Choroid plexus epithelial cell (primary cell): Measurements from ENCODE around the gene PARP11.

Experiments
- DNase-seq: peaks from one replicate; pipeline ENCODE4 v3.0.0-alpha.2; 2010; ENCODE audit warnings: low read depth
- H3K4me3 ChIP-seq: 2 replicates; pipeline ENCODE4 v1.5.1; 2011; ENCODE audit warnings: low read depth, mild to moderate bottlenecking, control low read depth, low read length, moderate library complexity
- TF ChIP-seq, protein P1 (sequence below): conservative IDR thresholded peaks from 2 replicates; pipeline ENCODE4 v1.5.1; 2011; ENCODE audit warnings: low read depth, mild to moderate bottlenecking, control low read depth, inconsistent platforms, low read length, moderate library complexity

The PARP11 gene

GRCh38 chr12:3810016-3810370, 63.2 kb downstream of the PARP11 start:
- TF ChIP-seq, protein P1, sequence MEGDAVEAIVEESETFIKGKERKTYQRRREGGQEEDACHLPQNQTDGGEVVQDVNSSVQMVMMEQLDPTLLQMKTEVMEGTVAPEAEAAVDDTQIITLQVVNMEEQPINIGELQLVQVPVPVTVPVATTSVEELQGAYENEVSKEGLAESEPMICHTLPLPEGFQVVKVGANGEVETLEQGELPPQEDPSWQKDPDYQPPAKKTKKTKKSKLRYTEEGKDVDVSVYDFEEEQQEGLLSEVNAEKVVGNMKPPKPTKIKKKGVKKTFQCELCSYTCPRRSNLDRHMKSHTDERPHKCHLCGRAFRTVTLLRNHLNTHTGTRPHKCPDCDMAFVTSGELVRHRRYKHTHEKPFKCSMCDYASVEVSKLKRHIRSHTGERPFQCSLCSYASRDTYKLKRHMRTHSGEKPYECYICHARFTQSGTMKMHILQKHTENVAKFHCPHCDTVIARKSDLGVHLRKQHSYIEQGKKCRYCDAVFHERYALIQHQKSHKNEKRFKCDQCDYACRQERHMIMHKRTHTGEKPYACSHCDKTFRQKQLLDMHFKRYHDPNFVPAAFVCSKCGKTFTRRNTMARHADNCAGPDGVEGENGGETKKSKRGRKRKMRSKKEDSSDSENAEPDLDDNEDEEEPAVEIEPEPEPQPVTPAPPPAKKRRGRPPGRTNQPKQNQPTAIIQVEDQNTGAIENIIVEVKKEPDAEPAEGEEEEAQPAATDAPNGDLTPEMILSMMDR = no peak
- H3K4me3 ChIP-seq = no peak overlapping the region
- no peak for DNase-seq

DNA sequence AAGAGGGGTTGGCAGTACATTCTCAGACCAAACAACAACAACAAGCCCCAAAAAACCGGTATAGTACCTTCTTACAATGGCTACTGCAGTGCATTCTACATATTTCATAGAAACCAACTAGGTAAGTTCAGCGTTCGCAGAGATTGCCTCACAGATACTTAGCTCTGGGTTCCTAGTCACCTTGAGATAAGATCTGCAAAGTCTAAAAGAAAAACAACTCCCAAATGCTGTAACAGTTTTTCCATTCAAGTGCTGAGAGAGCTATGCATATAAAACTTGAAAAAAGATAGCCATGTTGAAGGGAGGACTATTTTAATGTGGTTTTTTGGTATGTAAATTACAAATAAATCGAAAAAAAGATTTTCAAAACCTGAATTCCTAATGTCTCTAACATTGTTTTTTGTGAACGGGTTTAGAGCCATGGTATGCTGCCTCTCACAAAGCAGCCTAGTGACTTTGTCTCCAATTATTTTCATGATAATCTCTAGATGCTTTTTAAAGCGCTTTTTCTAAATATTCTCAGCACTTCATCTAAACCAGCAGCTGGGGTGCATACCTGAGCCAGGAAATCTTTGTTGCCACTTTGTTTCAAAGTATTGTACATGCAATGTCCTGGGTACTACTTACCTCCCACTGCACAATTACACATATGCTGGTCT, 63.7 kb downstream of the PARP11 start:
- no peak for DNase-seq
- TF ChIP-seq, protein P1 = no peak
- no peak overlapping the region for H3K4me3 ChIP-seq

- TF ChIP-seq, protein P1 = no peak
- H3K4me3 ChIP-seq = no peak overlapping the region
- DNase-seq = no peak
Measured at GRCh38 chr12:3805077-3805476, 68.1 kb downstream of the PARP11 start.

DNA sequence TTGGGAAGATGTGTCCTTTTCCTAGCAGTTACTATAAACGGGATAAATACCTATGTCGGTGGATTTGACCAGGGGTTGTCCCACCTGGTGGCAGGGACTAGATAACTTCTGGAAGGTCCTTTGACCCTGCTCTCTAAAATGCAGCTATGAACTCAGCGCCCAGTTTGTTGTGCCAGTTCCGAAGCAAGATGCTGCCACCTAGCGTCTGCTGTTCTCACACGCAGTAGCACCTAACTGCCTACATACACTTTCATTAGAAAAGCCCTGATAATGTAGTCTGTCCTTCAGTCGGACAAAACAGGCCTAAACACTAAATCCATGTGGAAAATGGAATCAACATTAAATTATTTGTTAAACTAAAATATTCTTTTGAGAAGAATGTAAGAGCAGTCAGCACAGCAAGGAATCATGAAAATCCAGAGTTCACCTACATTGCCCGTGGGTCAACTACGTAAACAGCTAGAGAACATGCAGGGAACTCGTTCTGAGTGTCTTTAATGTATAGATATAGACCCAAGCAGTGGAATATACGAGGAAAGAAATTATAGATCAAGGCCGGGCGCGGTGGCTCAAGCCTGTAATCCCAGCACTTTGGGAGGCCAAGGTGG, 69.2 kb downstream of the PARP11 start:
- peak; percentile 86 for DNase-seq
- H3K4me3 ChIP-seq = no peak overlapping the region
- TF ChIP-seq, protein P1 = peak; percentile 98

DNA sequence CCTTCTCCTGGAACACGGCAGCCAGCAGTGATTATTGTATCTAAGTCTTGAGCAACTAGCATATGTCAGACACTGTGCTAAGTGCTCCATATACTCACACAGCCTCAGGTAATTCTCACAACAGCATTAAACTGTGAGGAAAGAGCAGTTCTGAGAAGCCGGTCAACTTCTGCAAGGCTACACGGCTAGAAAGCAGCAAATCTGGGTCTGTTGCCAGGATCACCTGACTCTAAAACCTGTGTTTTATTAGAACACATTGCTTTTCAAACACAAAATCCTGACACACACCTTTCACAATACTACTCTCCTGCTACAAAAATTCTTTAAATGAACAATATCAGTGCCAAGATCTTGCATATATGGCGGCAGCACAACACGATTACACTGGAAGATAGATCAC, 70.5 kb downstream of the PARP11 start:
- DNase-seq = no peak
- H3K4me3 ChIP-seq = no peak overlapping the region
- TF ChIP-seq, protein P1 = no peak

DNA sequence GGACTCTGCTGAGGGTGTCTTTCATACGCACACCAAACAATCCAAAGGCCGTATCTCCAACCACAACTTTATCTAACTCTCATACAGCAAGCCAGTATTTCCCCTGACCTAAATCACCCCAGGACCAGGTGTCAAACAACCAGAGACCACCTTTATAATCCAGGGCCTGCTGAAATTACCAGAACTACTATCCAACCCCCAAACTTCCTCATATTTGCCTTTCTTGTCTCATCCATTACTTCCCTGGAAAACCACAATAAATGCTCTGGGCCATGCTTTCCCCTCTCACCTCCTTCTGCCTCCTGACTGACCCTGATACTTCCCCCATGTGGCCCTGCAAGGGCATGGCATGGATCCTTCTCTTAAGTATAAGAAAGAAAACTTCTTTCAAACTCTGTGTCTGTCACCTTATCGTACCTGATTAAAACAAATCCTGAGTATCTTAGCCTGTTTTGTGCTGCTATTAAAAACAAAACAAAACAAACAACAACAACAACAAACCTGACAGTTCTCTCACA, 75.6 kb downstream of the PARP11 start:
- TF ChIP-seq, protein P1 = peak; percentile 24
- no peak overlapping the region for H3K4me3 ChIP-seq
- no peak for DNase-seq
